ENCODE data around the gene CTAGE4.
A peak's percentile ranks its signal among the peaks of the same experiment; 100 is the strongest.
"Not testable (repeated sequence)": the region's sequence is repeated elsewhere in the genome, so short reads cannot be mapped to it uniquely, and the experiment has no call there.

CTAGE4 gene, protein sequence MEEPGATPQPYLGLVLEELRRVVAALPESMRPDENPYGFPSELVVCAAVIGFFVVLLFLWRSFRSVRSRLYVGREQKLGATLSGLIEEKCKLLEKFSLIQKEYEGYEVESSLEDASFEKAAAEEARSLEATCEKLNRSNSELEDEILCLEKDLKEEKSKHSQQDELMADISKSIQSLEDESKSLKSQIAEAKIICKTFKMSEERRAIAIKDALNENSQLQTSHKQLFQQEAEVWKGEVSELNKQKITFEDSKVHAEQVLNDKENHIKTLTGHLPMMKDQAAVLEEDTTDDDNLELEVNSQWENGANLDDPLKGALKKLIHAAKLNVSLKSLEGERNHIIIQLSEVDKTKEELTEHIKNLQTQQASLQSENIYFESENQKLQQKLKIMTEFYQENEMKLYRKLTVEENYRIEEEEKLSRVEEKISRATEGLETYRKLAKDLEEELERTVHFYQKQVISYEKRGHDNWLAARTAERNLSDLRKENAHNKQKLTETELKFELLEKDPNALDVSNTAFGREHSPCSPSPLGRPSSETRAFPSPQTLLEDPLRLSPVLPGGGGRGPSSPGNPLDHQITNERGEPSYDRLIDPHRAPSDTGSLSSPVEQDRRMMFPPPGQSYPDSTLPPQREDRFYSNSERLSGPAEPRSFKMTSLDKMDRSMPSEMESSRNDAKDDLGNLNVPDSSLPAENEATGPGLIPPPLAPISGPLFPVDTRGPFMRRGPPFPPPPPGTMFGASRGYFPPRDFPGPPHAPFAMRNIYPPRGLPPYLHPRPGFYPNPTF

DNA sequence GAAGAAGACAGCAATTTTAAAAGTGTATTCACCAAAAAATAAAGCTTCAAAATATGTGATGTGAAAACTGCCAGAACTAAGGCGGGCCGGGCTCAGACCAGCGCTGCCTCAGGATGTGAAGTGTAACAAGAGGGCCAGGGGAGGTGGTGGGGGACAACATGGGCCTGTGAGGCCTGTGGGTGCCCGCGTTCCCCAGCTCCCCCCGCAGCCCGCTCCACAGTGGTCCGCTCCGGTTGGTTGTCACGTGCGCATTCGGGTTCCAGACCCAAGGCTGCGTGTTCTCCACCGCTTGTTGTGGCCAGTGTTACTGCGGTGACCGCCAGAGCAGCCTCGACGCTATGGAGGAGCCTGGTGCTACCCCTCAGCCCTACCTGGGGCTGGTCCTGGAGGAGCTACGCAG lies at the start of gene CTAGE4:
Gene CTAGE4, plus strand, starts transcription at position 301 of the 400 bp plus-strand sequence. Its CDS starts 38 bp downstream, at position 339.
- DNase-seq = not testable (repeated sequence)

DNA sequence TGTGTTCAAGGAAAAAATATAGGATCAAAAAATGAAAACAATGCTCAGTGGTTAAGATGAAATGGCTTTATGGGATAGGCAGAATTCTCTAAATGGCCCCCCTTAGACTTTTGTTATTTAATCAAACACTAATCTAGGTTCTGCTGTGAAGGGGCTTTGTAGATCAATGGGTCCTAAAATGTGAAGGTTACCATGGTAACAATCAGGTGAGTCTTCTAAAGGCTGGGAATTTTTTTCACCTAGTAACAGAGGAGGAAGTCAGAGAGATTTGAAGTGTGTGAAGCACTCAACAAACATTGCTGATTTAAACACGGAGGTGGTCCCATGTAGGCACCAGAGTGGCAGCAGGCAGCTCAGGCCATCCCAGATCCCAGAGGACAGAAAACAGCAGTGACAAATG lies 49.1 kb upstream of the CTAGE4 start:
- no peak for DNase-seq

DNA sequence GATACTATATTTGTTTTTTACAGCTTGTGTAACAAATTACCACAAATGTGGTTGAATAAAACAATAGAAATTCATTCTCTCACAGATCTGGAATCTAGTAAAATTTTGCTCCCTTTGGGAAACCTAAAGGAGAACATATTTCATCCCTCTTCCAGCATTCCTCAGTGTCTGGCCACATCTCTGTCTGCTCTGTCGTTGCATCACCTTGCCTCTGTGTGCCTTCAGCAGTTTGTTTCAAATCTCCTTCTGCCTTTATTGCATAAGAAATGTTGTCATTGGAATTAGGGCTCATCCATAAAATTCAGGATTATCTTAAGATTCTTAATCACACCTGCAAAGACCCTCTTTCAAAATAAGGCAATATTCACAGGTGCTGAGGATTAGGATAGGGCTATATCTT lies 45.8 kb upstream of the CTAGE4 start:
- no peak for DNase-seq

DNA sequence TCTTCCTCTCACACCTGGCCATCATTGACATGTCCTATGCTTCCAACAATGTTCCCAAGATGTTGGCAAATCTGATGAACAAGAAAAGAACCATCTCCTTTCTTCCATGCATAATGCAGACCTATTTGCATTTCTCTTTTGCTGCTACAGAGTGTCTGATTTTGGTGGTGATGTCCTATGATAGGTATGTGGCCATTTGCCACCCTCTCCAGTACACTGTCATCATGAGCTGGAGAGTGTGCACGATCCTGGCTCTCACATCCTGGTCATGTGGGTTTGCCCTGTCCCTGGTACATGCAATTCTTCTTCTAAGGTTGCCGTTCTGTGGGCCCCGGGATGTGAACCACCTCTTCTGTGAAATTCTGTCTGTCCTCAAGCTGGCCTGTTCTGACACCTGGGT lies 41.1 kb upstream of the CTAGE4 start:
- no peak for DNase-seq

DNA sequence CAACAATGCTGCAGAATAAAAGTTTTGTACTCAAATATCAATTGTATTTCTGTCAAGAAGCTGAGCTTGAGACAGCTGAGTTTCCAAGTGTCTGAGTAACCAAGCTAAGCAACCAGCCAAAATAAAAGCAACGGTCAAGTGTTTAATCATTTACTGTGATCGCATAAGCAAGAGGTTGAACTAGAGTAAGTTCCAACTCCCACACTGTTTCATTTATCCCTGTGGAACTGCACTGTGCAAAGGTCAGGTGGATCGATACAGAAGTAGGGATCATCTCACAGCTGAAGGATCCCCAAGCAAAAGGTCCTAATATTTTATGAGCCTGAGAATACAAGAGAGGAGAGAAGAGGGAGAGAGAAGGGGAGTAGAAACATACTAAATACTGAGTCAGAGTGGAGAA lies 38.8 kb upstream of the CTAGE4 start:
- no peak for DNase-seq

DNA sequence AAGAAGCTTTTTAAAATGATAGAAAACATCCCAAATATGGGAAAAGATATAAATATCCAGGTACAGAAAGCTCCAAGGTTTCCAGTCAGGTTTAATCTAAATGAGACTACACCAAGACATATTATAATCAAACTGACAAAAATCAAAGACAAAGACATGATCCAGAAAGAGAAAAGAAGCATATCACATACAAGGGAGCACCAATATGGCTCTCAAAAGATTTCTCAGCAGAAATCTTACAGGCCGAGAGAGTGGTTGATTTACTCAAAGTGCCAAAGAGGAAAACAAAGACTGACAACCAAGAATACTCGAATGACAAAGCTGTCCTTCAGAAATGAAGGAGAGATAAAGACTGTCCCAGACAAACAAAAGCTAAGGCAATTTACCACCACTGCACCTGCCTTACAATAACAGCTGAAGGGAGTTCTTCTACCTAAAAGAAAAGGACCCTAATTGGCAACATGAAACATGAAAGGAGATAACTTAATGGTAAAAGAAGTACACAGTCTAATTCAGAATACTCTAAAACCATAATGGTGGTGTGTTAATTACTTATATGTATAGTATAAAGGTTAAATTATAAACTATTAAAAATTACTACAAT lies 34.9 kb upstream of the CTAGE4 start:
- DNase-seq = no peak

DNA sequence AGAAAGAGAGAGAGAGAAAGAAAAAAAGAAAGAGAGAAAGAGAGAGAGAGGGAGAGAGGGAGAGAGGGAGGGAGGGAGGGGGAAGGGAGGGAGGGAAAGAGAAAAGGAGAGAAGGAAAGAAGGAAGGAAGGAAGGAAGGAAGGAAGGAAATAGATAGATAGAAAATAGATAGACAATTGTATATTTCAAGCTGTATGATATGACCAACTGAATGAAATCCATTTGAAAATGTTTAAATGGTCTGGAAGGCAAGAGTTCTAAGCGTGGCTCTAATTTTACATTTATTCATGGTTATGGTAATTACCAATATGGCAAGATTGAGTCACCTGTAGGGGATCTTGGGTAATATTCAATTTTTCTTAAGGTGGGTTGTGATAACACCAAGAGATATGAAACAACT lies 24.4 kb upstream of the CTAGE4 start:
- DNase-seq = no peak

DNA sequence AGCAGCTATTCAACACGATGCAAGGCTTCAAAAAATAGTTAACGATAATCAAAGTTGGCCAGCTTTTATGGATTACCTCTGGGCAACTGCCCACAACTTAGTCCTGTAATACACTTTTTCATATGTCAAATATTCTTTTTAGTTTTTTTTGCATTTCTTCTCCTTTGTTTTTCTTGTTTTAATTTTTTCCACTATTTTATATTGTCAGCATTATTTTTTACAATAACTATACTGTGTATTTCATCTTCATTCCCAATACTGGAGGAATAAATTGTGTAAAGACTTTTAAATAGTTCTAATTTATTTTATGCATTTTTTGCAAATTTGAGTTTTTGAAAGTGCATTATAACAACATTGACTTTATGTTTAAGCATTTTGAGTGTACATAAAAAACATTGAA lies 18.5 kb upstream of the CTAGE4 start:
- no peak for DNase-seq

GRCh38 chr7:144171594-144172350 lies 11.5 kb upstream of the CTAGE4 start:
- DNase-seq = not testable (repeated sequence)

- no peak for DNase-seq
Observed at GRCh38 chr7:144174613-144175012, 8.7 kb upstream of the CTAGE4 start.

GRCh38 chr7:144178380-144179164 lies 4.7 kb upstream of the CTAGE4 start:
- DNase-seq = peak; percentile 11

GRCh38 chr7:144179165-144179479 lies 4.1 kb upstream of the CTAGE4 start:
- DNase-seq = not testable (repeated sequence)

- DNase-seq = not testable (repeated sequence)
Observed at GRCh38 chr7:144187848-144188247, 4.6 kb downstream of the CTAGE4 start.

DNA sequence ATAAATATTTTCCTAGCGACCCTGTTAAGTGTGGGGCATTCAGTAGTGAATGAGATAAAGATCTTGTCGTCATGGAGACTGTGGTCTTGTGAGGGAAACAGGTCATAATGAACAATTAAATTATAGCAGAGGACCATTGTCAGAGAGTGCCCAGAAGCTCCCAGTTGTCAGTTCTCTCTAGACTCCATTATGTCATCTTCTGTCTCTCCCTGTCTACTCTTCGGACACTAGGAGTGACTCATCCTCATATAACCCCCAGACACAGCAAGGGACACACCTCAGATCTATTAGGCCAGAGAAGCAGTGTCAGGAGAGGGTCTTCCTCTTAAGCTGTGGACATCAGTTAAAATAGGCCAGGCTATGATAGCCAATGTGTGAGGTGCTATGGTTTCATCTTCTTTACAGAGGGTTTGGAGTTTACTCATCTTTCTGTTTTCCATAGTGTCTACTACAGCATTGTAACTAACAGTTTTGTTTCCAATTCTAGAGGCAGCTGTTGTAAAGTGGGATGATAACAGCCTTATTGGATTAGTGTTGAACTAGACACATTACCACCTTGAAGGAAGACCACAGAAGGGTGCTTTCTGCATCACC lies 5.4 kb downstream of the CTAGE4 start:
- not testable (repeated sequence) for DNase-seq

DNA sequence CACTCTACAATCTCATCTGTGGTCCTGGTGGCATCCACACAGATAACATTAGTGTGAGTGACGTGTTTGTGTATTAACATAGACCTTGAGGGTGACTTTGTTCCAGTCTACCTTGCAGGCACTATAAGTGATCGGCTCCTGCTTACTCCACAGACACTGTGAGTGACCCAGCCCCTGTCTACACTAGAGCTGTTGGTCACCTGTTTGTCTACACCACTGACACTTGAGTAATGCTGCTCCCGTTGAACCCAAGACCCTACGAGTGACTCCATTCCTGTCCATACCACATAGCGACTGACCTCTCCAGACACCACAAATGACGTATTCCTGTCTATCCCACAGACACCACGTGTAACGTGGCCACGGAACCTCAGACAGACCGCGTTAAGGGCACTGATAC lies 10.5 kb downstream of the CTAGE4 start:
- DNase-seq = not testable (repeated sequence)

GRCh38 chr7:144194453-144194852 lies 11.2 kb downstream of the CTAGE4 start:
- not testable (repeated sequence) for DNase-seq

GRCh38 chr7:144195212-144195872 lies 12.1 kb downstream of the CTAGE4 start, which contains the start of gene ARHGEF35:
TSS of gene ARHGEF35 (minus strand) at chr7:144195833. CDS start at chr7:144188383, 7,450 bp downstream.
- peak; percentile 10 for DNase-seq

DNA sequence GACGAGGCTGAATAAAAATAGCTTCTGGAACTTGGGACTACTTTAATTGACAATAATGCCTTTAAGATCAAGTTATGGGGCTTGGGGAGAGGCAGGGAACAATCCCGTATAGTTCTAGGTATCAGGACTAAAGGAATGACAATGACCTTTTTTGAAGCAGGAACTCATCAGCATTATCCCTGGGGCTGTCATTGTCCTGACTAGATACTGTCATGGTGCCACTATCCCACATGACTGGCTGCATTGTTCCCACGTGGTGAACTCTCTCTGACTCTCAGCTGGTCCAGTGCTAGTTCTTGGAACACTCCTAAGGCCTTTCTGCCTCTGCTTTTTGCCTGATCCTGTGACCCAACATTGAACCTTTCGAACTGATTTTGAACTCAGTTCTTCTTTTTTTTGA lies 15.7 kb downstream of the CTAGE4 start:
- DNase-seq = not testable (repeated sequence)

DNA sequence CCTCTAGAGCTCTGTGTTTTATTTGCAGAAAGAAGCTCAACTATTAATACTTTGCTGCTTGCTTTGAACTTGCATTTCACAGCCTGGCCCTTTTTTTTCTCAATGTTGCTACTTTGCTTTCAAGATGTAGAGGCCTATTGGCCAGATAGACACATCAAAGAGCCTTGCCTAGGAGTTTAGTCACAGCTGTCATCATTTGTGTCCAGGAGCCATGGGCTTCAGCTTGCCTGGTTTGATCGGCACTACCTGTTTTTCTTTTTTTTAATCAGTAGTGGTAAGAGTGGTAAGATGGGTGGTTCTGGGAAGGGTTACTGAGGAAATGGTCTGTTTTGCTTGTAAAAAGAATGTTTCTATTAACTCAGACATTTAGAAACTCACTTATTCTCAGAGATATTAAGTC lies 18.7 kb downstream of the CTAGE4 start:
- not testable (repeated sequence) for DNase-seq

DNA sequence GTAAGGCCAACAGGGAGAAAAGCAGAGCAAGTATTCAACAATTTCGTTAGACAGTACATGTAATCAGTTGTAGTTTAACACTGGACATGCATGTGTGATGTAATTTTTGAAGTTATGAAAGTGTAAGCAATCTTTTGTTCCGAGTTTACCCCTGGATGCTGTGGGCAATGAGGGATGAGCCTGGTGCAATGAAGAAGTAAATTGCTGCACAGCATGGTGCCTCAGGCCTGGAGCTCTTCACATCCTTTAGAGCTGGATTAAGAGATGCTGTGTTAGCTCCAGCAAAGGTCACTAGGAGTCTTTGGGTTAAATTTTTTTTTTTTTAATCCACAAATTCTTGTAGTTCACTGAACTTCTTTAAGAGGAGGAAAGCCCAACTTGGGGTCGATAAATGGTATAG lies 19.8 kb downstream of the CTAGE4 start:
- not testable (repeated sequence) for DNase-seq

DNA sequence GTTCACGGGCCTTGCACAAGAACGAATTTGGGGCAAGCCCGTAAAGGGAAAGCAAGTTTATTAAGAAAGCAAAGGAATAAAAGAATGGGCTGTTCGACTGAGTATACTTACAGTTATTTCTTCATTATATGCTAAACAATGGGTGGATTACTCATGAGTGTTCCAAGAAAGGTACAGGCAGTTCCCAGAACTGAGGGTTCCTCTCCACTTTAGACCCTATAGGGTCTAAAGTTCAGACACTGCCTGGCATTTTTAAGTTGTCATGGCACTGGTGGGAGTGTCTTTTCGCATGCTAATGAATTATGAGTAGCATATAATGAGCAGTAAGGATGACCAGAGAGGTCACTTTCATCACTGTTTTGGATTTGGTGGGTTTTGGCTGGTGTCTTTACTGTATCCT lies 22.0 kb downstream of the CTAGE4 start:
- not testable (repeated sequence) for DNase-seq
